CD4-positive, alpha-beta T cell treated with Interleukin-1 beta for 1 hour (primary cell): Measurements from ENCODE around the gene MCM10.

Experiments used
- DNase-seq, 2 donors: peaks; one replicate each; pipeline ENCODE4 v3.0.0-alpha.2; 2020 to 2022

MCM10 gene

DNA sequence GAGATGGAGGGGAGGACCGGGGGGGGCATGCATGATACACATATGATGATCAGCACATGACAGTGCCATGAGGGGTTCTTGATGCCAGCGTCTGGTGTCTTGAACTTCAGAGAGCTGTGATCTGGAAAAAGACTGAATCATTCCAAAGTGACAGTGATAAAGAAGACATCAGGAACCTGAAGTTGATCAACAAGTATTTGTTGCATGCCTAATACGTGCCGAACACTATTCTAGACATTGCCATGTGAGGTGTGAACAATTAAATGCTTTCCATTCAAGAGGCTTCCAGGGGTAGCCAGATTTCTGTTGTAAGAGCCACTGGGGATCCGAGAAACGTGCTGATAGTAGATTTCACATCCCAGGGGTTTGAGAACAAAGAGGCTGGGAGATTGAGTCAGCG, 6.2 kb downstream of the MCM10 start:
- no peak for DNase-seq

DNA sequence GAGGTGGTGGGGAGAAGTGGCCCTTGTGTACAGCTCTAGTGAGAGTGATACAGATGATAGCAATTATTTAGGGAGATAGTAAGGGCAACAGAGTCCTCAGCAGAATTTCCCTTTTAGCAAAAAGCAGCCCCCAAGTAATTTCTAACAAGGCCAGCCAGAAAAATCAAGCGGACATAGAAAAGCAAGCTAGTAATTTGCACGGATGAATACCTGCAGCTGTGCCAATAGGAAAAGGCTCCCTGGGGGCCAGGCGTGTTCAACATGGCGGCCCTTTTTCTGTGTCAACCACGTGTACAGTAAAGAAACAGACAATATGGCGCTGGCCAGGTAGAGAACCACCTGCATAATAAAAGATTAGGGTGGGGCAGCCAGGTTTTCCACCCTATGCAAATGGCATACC, 7.4 kb downstream of the MCM10 start:
- no peak for DNase-seq

DNA sequence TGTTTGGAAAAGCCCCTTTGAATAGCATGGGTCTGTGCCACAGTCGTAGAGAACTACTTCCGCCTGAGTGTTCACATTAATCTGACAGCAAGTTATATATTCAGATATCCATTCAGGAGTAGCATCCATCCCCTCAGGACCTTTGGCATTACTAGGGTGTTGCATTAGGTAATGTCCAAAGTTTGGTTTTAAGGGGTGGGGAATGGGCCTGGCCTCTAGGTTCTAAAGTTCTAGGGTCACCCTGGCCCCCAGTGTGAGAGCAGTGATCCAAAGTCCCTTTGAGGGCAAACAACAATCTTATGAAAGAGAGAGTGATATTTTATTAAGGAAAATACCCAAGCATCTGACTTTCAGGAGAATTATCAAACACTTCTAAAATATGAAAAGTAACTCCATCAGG, 12.3 kb downstream of the MCM10 start:
- no peak for DNase-seq

DNA sequence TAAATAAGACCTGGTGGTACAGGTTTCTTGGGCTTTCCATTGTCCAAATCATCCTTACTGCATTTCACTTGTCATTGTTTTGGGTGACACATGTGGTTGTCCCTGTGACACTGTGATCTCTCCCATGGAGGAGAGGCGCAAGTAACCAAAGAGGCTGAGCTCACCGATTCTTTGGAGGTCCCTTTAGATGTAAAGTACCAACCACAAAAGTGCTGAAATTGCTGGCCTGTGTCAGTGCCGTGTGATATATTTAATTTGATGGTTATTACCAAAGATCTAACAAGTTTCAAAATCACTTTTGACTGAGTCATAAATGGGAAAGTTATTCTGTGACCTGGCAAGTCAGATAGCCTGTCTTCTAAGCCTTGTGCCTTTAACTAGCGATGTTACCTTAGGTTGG, 19.4 kb downstream of the MCM10 start:
- no peak for DNase-seq

DNA sequence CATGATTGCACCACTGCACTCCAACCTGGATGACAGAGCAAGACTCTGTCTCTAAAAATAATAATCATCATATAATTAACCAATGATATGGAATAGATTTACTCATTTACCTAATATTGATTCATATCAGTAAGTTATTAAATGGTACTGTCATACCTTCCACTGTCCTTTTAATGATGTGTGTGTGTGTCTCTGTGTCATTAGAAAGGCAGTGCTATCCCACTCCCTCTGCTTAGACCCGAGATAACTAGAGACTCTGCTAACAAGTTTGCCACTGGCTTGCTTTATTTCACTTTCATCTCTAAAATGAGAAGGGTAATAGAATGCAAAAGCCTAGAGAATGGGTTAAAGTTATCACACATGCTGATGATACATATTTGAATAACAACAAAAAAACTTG, 21.1 kb downstream of the MCM10 start:
- no peak for DNase-seq

DNA sequence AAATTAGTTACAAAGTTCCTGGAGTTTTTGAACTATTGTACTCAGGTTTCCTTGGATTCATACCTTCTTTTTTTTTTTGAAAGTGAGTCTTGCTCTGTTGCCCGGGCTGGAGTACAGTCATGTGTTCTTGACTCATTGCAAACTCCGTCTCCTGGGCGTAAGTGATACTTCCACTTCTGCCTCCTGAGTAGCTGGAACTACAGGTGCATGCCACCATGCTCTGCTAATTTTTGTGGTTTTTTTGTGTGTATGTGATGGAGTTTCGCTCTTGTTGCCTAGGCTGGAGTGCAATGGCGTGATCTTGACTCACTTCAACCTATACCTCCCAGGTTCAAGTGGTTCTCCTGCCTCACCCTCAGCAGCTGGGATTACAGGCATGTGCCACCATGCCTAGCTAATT, 22.3 kb downstream of the MCM10 start:
- DNase-seq, result no peak

DNA sequence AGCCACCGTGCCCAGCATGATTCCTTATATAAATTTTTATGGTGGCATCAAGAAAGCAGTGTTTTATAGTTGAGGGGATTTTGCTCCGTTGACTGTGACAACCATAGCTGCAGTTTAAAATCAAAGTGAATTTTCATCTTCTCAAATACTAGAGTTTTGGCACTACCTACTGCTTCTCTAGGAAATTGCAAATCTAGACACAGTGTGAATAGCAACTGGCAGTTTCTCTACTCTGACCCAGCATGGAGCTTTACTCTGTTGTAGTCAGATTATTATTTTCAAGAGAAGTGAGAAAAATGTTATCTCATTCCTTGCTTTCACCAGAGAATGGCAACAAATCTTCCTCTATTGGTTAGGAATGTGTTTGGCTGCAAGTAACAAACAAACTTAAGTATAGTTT, 22.9 kb downstream of the MCM10 start:
- no peak for DNase-seq

DNA sequence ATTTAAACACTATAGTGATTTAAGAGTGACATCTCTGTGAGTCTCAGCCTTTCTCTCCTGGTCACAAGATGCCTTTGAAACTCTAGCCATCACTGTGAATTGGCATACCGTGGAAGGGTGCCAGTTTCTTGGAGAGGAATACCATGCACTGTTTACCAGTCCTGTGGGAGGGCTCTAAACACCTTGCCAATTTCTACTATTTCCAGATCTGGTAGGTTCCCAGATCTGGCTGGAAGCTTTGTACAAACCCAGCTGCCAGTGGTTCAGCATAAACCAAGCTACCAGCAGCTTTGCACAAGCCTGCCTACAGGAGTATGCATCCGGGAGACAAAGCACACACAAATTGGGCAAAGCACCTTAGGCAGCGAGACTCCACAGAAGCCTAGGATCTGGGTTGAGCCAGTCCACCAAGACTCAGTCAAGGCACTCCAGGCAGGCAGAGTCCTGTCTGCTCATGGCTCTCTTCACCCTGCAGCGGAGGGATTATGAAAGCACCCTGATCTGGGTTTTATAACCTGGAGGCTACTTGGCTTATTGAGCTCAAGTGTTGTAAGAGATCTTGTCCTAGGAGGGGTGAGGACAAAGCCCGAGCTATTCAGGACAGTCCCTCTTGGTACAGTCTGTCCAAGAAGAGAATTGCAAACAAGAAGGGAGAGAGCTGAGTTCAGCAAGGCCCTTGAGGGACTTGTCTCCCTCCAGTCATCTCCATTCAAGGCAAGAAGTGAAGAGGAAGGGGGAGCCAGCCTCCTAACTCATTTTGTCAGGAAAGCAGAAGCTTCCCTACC, 23.6 kb downstream of the MCM10 start:
- no peak for DNase-seq

DNA sequence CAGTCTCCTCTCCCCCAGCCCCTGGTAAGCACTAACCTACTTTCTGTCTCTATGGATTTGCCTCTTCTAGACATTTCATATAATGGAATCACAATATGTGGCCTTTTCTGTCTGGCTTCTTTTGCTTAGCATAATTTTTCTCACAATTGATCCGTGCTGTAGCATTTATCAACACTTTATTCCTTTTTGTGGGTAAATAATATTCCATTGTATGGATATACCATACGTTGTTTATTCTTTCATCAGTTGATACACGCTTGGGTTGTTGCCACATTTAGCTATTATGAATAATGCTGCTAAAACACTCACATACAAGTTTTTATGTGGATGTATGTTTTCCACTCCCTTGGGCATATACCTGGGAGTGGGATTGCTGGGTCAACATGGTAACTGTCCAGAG, 25.8 kb downstream of the MCM10 start:
- no peak for DNase-seq

DNA sequence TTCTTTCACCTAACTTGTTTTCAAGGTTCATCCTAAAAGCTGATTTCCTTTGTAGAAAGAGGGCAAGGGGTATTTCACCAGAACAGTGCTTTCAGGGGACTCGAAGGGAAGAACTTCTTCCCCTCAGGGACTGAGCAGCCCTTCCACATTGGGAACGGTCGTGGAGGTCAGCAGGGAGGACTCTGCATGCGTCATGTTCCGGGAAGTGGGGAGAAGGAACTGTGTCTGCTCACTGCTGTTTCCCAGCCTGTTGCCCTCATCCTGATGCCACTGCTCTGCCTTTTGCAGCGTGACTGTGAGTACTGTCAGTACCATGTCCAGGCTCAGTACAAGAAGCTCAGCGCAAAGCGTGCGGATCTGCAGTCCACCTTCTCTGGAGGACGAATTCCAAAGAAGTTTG, 27.2 kb downstream of the MCM10 start:
- no peak for DNase-seq

DNA sequence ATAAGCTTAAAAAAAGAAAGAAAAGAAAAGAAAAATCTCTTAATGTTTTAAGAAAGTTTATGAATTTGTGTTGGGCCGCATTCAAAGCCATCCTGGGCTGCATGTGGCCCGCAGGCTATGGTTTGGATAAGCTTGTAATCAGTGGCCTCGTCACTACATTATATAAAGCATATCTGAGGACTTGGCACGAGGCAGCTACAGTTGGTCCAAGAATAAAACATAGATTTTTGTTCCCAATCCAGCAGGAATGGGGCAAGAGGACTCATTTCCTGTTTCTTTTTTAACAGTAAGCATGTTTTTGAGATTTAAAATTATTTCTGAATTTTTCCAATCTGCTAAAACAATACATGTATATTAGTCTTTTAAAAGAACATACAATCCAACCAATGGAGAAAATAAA, 28.6 kb downstream of the MCM10 start:
- no peak for DNase-seq

DNA sequence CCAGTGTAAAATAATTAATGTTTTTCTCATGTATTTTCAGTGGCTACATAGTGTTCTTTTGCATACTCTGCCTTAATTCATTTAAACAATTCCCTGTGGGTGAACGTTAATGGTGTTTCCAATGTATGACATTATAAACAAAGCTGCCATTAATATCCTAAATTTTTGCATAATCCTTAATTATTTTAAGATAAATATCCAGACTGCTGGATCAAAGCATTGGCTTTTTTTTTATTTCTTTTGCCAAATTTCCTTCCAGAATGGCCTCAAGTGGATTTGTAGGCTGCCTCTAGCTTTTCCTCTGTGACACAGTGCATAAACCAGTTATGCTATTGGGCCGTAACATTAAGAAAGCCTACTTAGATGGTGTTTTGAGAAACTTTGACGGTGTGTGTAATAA, 29.5 kb downstream of the MCM10 start:
- no peak for DNase-seq

DNA sequence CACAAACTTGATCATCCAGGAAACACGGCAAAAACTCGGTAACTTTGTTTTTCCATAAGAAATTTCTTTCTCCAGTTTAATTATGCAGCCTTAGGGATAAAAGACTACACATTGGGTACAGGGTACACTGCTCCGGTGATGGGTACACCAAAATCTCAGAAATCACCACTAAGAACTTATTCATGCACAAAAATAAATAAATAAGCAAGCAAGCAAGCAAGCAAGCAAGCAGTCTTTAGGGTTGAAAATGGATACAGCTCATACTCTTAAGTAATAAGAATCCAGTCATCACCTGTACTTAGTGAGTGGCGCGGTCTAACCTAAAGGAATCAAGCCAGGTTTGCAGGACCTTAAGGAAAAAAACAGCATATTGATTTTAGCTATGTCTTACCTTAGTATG, 30.0 kb downstream of the MCM10 start:
- no peak for DNase-seq

DNA sequence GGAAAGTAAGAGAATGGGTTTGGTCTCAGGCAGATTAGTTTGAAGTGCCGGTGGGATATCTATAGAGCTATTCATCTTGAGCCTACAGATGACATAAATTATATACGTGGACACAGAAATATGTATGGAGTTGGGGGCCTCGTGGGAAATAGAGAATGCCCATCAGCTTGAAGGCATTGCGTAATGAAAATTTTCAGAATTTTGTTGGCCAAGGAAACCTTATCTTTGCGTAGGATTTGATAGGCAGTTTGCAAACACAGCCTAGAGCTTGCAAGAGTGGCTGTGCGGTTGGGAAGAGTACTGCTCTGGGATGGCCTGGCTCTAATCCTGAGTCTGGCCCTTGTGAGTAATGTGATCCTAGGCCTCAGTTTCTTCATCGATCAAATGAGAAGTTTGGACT, 32.3 kb downstream of the MCM10 start:
- DNase-seq, result no peak

DNA sequence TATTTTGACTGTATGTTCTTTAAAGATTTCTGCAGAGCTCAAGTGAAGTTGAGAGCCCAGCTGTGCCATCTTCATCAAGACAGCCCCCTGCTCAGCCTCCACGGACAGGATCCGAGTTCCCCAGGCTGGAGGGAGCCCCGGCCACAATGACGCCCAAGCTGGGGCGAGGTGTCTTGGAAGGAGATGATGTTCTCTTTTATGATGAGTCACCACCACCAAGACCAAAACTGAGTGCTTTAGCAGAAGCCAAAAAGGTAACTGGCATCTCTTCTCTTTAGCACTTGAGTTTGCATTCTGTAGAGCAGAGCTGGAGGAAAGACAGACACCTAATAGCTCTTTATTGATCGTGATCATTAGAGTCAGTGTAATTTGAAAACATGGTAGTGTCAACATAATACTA, 33.7 kb downstream of the MCM10 start:
- no peak for DNase-seq

DNA sequence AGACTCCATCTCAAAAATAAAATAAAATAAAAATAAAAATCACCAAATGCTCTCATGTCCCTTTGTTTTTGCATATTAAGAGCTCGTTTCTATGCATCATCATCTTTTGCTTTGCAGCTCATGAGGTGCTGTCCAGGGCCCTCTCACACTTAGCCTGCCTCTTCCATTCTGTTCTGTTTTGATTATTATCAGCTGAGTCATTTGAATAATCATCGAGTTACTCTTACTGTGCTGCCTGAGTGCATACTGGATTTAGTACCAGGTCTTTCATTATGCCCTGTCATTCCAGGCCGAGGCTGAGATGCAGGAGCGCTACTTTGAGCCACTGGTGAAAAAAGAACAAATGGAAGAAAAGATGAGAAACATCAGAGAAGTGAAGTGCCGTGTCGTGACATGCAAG, 39.8 kb downstream of the MCM10 start:
- DNase-seq, result no peak

DNA sequence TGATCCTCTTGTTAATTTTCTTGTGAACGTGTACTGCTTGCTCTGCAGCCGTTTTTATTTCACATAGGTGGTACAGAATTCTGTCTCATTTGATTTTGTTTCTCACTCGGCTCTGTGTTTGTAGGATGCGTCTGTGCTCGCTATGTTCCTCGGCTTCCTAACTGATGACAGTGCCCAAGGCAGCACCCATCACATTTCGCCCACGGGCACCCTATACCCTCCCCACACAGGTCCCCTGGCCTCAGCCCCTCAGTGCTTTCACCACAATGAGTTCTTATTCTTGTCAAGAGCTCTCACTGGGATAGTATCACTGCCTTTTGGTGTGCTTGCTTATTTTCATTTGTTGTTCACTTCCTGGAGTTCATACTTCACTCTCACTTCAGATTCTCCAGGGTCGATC, 44.7 kb downstream of the MCM10 start:
- no peak for DNase-seq

DNA sequence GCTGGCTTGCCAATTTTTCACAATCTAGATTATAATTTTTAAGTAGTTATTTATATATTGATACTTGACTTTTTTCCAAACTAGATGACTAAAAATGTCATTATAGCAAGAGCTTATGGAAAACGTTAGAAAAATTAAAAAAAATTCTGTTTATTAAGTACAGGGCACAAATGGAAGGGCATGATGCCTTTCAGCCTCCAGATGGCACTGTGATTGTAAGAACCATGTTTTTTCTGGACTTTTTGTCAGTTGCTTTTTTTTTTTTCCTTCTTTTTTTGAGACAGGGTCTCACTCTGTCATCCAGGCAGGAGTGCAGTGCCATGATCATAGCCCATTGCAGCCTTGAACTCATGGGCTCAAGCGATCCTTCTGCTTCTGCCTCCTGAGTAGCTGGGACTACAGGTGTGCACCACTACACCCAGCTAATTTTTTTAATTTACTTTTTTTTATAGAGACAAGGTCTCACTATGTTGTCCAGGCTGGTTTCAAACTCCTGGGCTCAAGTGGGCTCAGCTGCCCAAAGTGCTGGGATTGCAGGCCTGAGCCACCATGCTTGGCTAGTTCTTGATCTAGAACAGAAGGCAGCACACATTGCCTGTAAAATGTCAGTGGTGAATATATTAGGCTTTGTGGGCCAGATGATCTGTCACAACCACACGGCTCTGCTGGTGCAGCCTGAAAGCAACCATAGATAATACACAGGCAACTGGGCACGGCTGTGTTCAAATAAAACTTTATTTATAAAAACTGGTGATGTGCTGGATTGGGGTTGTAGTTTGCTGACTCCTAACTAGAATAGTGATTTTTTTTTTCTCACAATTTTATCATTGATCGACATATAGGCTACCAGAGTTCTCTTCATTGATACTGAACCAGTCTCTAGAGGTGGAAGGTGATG, 45.4 kb downstream of the MCM10 start:
- no peak for DNase-seq

DNA sequence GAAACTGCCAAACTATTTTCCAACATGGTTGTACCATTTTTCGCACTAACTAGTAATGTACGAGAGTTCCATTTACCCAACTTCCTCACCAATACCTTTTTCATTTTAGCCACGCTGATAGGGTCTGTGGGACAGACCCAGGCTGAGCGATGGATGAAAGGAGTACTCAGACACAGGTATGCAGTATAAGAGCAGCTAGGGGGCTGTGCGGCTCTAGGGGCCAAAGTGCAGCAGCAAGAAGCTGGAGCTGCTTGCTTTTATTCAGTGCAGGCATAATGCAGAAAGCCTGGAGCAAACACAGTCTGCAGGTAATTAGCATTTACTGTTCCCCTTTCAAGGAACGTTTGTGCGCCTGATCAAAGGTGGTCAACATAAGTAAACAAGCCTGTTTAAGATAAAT, 51.8 kb downstream of the MCM10 start:
- DNase-seq, result no peak

DNA sequence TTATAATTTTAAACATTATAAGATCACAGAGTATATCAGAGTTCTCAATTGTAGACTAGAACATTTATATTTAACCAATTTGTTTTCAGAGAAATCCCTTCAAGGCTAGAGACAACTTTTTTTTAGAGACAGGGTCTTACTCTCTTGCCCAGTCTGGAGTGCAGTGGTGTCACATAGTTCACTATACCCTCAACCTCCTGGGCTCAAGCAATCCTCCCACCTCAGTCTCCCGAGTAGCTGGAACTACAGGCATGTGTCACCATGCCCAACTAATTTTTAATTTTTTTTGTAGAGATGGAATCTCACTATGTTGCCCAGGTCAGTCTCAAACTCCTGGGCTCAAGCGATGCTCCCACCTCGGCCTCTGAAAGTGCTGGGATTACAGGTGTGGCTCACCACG, 57.5 kb downstream of the MCM10 start:
- no peak for DNase-seq

DNA sequence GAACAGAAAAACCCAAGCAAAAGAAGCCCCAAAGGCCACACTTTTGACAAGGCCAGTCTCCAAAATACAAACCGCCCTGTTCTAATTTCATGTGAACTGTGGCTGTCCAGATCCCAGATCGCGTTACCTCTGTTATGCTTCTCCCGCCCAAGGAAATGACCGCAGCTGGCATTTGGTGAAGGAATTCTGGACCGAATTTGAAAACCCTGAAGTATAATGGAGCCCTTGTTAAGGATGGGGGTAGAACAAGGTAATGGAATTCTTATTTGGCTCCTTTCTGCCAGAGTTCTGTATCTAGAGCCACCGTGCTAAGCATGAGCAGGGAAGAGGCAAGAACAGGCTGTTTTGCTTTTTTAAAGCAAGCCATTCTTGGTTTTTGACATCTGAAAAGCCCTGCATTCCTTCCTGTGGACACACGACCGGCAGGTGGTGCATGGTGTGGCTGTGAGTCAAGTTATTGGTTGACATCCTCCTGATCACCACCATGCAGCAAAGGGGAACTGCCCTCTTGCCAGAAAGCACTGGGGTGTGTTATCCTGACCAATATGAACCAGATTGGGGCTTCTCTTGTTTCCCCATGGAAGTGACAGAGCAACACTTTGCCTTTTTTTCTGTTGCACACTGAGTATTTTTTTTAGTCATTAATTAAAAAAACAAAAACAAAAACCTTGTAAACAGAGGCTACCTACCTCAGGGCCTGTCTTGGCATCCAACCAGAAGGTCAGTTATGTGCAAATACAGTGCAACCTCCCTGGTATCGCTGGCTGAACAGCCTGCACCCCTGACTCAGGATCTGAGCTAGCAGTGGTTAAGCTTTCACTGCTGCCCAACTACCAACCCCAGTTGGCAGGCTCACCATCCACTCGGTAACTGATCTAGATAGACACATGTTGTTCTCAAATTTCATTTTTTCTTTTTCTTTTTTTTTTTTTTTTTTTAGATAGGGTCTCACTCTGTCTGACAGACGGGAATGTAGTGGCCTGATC, 58.6 kb downstream of the MCM10 start:
- DNase-seq, result no peak

DNA sequence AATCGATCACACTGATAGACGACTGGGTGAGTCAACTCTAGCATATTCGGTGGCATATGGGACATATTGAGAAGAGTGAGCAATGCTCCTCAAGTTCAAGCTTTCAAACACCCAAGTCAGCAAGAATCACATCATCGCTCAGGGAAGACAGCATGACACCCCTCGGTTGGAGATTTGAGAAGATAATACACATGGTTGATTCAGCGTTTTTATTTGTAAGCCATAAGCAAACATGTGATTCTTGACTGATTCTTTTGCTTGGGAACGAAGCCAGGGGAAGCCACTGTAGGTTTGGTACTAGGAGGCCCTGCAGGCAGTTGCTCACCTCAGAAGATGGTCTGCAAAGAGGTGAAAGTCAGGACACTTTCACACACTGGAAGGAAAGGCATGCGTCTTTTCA, 60.2 kb downstream of the MCM10 start:
- DNase-seq, result no peak

DNA sequence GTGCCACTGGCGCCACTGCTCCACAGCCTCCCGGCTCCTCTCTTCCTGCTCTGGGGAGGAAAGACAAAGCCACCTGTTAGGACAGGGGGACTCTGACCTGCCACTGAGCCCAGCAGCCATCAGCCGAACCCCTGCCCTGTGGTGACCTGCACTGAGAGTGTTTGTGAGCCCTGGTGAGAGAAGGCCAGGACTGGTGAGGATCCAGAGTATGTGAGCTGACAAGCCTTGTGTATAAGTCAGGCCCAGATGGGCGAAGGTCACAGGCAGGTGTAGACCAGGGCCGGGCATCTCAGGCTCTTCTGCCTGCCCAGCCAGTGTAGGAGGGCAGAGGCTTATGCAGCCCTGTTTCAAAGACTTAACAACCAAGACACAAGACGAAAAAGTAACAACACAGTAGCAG, 60.8 kb downstream of the MCM10 start:
- DNase-seq, result no peak
